Transverse colon (tissue), 4 donors: Measurements from ENCODE around the gene ERMARD. TPM values are rescaled to one million over a fixed set of nuclear protein-coding genes. Genes with fewer than 3 reads are reported as not detected.

Experiments used
- DNase-seq: peaks from one replicate; pipeline ENCODE4 v3.0.0-alpha.2; 2019
- H3K27ac ChIP-seq, 4 donors: fragments of 200-600 bp; sonication (generic); 2 replicates each; pipeline ENCODE4 v1.5.1; 2016 to 2018; ENCODE audit warnings: inconsistent platforms in 4 of 4
- H3K27me3 ChIP-seq: fragments of 200-600 bp; sonication (generic); 2 replicates; pipeline ENCODE4 v1.5.1; 2017; ENCODE audit warnings: inconsistent platforms
- H3K36me3 ChIP-seq, 4 donors: fragments of 200-600 bp; sonication (generic); 2 replicates each; pipeline ENCODE4 v1.5.1; 2017 to 2019; ENCODE audit warnings: inconsistent platforms in 4 of 4
- H3K4me1 ChIP-seq, 4 donors: fragments of 200-600 bp; sonication (generic); 2 replicates each; pipeline ENCODE4 v1.5.1; 2017 to 2020; ENCODE audit warnings: inconsistent platforms in 4 of 4
- H3K4me3 ChIP-seq, 4 donors: fragments of 200-600 bp; sonication (generic); 1 replicate in 1 of 4; 2 replicates in 3 of 4; pipeline versions ENCODE4 v1.5.1 to v1.6.1; 2017 to 2019; ENCODE audit warnings: inconsistent platforms in 4 of 4
- H3K9me3 ChIP-seq, 2 donors: fragments of 200-600 bp; sonication (generic); 2 replicates each; pipeline ENCODE4 v1.5.1; 2017 to 2019; ENCODE audit warnings: inconsistent platforms in 2 of 2
- EP300 ChIP-seq: sonication (generic); formaldehyde crosslinking; IDR thresholded peaks from one replicate; pipeline ENCODE4 v1.6.1; 2017; ENCODE audit warnings: antibody characterized with exemption, low read depth
- POLR2A ChIP-seq: fragments of 450-650 bp; IDR thresholded peaks from one replicate; pipeline ENCODE4 v1.6.1; 2016; ENCODE audit warnings: antibody characterized with exemption, mild to moderate bottlenecking, moderate library complexity
- POLR2AphosphoS5 ChIP-seq, 3 donors: sonication (generic); formaldehyde crosslinking; IDR thresholded peaks; one replicate each; pipeline ENCODE4 v1.6.1; 2016; ENCODE audit warnings: antibody characterized with exemption in 3 of 3
- WGBS, 2 donors: methylation state at CpG; one replicate each; pipeline ENCODE4 v1.1.5; 2018; ENCODE audit warnings: low coverage in 1 of 2; 5-methylcytosine and 5-hydroxymethylcytosine counted together
- in situ Hi-C, 4 donors: fragments of 200-750 bp; cut with MboI; loops; one replicate each; pipeline versions ENCODE4 v1.15.0 to v1.15.1; 2017; ENCODE audit warnings: low sequenced_read_pairs in 3 of 4, low pct_ligation_motif_present in 1 of 4, low pct_unique_long_range_greater_than_20kb in 1 of 4
- intact Hi-C: fragments of 100-400 bp; cut with DNase I; formaldehyde crosslinking; loops from one replicate; pipeline ENCODE4 v1.15.1; 2023; ENCODE audit warnings: low total_unique reads
- total RNA-seq, 4 donors: library from RNA; depleted of rRNA; stranded (reverse); fragments of >200 nt; gene quantifications; one replicate each; pipeline ENCODE4 v1.1.0, GENCODE V29; 2016
- TF ChIP-seq, protein P1 (sequence below), 5 experiments: fragments of 200-600 bp in 3 of 5; fragments of 450-650 bp in 2 of 5; sonication (generic) in 3 of 5; IDR thresholded peaks; 1 replicate in 2 of 5; 2 replicates in 3 of 5; pipeline ENCODE4 v1.5.1; 2016 to 2017; ENCODE audit warnings: antibody characterized with exemption in 5 of 5, inconsistent platforms in 3 of 5, mild to moderate bottlenecking in 2 of 5, moderate library complexity in 1 of 5

Gene ERMARD
- total RNA-seq, 4 donors from 2014 or later: 15.7 to 29.5 (median 20.8) TPM

DNA sequence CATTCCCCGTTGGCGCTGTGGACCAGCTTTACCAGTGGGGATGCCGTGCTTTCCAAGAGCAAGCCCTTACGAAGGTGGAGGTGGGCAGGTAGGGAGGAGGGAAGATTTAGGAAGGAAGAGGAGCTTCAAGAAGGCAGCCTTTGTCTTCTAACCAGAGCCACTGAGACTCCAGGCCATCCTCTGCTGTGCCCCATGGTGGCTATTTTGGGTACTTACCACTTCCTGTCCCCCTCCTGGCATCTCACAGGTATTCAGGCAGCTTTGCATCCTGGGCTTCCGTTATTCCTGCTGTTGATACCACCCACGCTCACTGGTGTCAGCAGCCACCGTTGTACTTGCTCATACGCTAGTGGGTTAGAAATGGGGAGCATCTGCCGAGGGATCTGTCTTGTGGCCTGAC lies 22.9 kb downstream of the ERMARD start:
- in situ Hi-C loops (no loop called here), intact Hi-C loops (no loop called here)
- WGBS, 2 donors: 92 to 100% methylated on average over 1 to 9 of the region's 9 CpGs
- H3K4me1 ChIP-seq: no peaks in the 10 kb centered on the region
- H3K27ac ChIP-seq: no peak overlapping the region
- no peak for DNase-seq
- no peaks in the 10 kb centered on the region for H3K27me3 ChIP-seq
- no peaks in the 10 kb centered on the region for H3K9me3 ChIP-seq
- H3K4me3 ChIP-seq: no peak overlapping the region
- no peak for TF ChIP-seq POLR2A
- TF ChIP-seq EP300: no peak
- no peak for TF ChIP-seq POLR2AphosphoS5 (IDR thresholded peaks at IDR 0.05)
- TF ChIP-seq, protein P1, sequence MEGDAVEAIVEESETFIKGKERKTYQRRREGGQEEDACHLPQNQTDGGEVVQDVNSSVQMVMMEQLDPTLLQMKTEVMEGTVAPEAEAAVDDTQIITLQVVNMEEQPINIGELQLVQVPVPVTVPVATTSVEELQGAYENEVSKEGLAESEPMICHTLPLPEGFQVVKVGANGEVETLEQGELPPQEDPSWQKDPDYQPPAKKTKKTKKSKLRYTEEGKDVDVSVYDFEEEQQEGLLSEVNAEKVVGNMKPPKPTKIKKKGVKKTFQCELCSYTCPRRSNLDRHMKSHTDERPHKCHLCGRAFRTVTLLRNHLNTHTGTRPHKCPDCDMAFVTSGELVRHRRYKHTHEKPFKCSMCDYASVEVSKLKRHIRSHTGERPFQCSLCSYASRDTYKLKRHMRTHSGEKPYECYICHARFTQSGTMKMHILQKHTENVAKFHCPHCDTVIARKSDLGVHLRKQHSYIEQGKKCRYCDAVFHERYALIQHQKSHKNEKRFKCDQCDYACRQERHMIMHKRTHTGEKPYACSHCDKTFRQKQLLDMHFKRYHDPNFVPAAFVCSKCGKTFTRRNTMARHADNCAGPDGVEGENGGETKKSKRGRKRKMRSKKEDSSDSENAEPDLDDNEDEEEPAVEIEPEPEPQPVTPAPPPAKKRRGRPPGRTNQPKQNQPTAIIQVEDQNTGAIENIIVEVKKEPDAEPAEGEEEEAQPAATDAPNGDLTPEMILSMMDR (IDR thresholded peaks at IDR 0.05): no peak
- H3K36me3 ChIP-seq: peaks cover 0 to 11% (median 3%) of the 10 kb centered on the region in 4 donors

- 65 to 89% methylated on average over 3 to 10 of the region's 10 CpGs for WGBS, 2 donors
Measured at GRCh38 chr6:169775321-169775720, 23.9 kb downstream of the ERMARD start.

DNA sequence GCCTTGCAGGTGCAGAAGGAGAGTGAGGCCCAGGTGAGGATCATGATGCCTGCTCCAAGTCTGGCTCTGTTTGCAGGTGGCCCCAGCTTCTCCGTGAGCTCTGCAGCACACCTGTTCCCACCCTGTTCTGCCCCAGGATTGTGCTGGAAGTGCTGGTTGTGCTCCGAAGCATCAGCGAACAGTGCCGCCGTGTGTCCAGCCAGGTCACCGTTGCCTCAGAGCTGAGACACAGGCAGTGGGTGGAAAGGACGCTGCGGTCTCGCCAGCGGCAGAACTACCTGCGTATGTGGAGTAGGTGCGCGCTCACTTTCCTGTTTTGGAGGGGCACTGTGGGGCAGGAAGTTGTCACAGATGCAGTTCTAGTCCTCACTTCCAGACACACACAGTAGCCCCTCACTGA lies 25.0 kb downstream of the ERMARD start:
- Histone ChIP-seq H3K4me3 (no peak overlapping the region), H3K27me3 (no peaks in the 10 kb centered on the region), H3K27ac (no peak overlapping the region), H3K36me3 (peaks cover 0 to 9% (median 4%) of the 10 kb centered on the region in 4 donors), H3K4me1 (no peaks in the 10 kb centered on the region), H3K9me3 (no peaks in the 10 kb centered on the region)
- in situ Hi-C loops (no loop called here), intact Hi-C loops (no loop called here)
- TF ChIP-seq EP300 (no peak), POLR2A (no peak), POLR2AphosphoS5 (IDR thresholded peaks at IDR 0.05) (no peak)
- TF ChIP-seq, protein P1 (IDR thresholded peaks at IDR 0.05): no peak
- DNase-seq: no peak
- WGBS, 2 donors: 96% methylated on average over 13 of the region's 13 CpGs; no CpG with 5 or more reads in 1 of the 2 donors

More at GRCh38 chr6:169775321-169775720, 23.9 kb downstream of the ERMARD start:
- no peak for TF ChIP-seq POLR2A
- no peak for TF ChIP-seq POLR2AphosphoS5 (IDR thresholded peaks at IDR 0.05)
- TF ChIP-seq, protein P1 (IDR thresholded peaks at IDR 0.05): no peak
- TF ChIP-seq EP300: no peak
- Histone ChIP-seq H3K36me3 (peaks cover 0 to 11% (median 2%) of the 10 kb centered on the region in 4 donors), H3K27me3 (no peaks in the 10 kb centered on the region), H3K4me1 (no peaks in the 10 kb centered on the region), H3K9me3 (no peaks in the 10 kb centered on the region), H3K27ac (no peak overlapping the region), H3K4me3 (no peak overlapping the region)
- in situ Hi-C loops: no loop called here
- DNase-seq: no peak
- intact Hi-C loops: no loop called here

DNA sequence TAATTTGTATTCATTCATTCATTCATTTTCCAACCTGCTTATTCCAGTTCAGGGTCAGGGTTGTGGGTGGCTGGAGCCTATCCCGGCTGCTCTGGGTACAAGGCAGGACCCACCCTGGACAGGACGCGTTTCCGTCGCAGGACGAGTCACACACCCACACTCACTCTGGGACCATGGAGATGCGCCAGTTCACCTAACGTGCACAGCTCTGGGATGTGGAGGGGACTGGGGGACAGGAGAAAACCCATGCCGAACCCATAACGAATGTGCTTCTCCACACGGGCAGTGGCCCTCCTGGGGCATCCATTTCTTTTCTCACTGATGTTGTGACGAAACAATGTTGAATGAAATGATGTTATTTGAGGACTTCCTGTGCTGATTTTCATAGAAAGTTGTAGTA lies 26.5 kb downstream of the ERMARD start:
- Histone ChIP-seq H3K9me3 (no peaks in the 10 kb centered on the region), H3K36me3 (peaks cover 0 to 8% (median 0%) of the 10 kb centered on the region in 4 donors), H3K4me1 (no peaks in the 10 kb centered on the region), H3K27ac (no peak overlapping the region), H3K27me3 (no peaks in the 10 kb centered on the region), H3K4me3 (no peak overlapping the region)
- intact Hi-C loops: no loop called here
- no peak for DNase-seq
- 94% methylated on average over 12 of the region's 12 CpGs; no CpG with 5 or more reads in 1 of the 2 donors for WGBS, 2 donors
- in situ Hi-C loops: no loop called here
- TF ChIP-seq, protein P1 (IDR thresholded peaks at IDR 0.05): no peak
- no peak for TF ChIP-seq POLR2A
- no peak for TF ChIP-seq EP300
